Prostate gland (tissue), 2 donors: ENCODE measurements around the gene MYOC.

Experiments used
- POLR2A ChIP-seq: fragments of 450-650 bp; IDR thresholded peaks from one replicate; pipeline ENCODE4 v1.6.1; 2016; ENCODE audit warnings: antibody characterized with exemption, mild to moderate bottlenecking
- POLR2AphosphoS5 ChIP-seq: sonication (generic); formaldehyde crosslinking; IDR thresholded peaks from one replicate; pipeline ENCODE4 v1.6.1; 2017; ENCODE audit warnings: antibody characterized with exemption
- TF ChIP-seq, protein P1 (sequence below), 4 experiments: fragments of 200-600 bp in 2 of 4; fragments of 450-650 bp in 2 of 4; sonication (generic) in 2 of 4; IDR thresholded peaks; 1 replicate in 3 of 4; 2 replicates in 1 of 4; pipeline ENCODE4 v1.5.1; 2016 to 2019; ENCODE audit warnings: antibody characterized with exemption in 4 of 4, mild to moderate bottlenecking in 2 of 4, moderate library complexity in 2 of 4

DNA sequence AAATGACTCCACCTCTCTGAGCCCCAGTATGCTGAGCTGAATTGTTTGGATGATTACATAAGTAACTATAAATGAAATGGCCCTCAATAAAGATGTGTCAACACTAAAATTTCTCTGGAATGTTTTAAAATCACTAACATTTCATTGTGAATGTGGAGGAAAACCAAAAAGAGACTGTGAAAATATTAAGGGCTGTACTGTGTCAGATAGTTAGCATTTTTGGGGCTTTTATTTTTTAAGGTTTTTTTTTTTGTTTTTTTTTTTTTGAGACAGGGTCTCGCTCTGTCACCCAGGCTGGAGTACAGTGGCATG, 6.3 kb downstream of the MYOC start:
- TF ChIP-seq, protein P1, sequence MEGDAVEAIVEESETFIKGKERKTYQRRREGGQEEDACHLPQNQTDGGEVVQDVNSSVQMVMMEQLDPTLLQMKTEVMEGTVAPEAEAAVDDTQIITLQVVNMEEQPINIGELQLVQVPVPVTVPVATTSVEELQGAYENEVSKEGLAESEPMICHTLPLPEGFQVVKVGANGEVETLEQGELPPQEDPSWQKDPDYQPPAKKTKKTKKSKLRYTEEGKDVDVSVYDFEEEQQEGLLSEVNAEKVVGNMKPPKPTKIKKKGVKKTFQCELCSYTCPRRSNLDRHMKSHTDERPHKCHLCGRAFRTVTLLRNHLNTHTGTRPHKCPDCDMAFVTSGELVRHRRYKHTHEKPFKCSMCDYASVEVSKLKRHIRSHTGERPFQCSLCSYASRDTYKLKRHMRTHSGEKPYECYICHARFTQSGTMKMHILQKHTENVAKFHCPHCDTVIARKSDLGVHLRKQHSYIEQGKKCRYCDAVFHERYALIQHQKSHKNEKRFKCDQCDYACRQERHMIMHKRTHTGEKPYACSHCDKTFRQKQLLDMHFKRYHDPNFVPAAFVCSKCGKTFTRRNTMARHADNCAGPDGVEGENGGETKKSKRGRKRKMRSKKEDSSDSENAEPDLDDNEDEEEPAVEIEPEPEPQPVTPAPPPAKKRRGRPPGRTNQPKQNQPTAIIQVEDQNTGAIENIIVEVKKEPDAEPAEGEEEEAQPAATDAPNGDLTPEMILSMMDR (IDR thresholded peaks at IDR 0.05) = no peak
- no peak for TF ChIP-seq POLR2A
- no peak for TF ChIP-seq POLR2AphosphoS5
